ENCODE data around the gene AGO3.

The AGO3 gene

DNA sequence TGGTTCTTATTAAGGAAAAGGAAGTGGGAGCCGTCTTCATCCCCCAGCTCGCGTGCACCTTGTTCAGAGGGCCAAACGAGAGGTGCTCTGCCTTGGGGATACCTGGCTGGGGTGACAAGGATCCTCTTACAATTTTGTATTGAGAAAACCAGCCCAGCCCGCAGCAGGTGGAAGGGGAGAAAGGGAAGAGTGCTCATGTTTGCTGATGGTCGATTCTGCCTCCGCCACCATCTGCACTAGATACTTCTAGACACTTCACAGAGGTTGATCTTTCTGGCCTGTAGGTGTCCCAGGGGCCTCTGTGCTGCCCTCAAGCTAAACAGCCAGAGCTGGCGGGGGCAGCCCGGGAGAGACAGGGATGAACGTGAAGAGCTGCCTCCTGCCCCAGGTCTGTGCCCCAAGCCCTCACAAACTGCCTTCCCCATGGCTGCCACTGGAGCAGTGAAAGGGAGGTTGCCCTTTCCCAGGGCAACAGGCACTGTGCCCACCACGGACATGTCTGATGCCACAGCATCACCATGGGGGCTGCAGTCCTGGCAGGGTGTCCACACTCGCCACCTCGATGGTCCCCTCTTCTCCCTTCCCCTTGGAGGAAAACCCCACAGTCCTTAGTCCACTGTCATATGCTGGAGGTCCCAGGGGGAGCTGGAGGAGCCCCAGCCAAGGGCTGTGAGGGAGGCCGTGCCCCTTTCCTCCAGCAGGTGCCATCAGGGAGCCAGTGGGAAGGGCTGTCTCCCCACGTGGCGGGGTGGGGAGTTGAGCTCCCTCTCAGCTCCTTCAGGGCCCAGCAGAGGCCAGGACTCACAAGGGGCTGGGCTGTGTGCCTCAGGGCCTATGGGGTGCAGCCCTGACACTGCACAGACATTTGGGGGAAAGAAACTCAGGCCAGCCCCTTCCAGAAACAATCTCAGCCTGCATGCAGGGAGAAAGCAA, 165.9 kb downstream of the AGO3 start:
- no peak for DNase-seq (ENCODE audit: low read depth)

DNA sequence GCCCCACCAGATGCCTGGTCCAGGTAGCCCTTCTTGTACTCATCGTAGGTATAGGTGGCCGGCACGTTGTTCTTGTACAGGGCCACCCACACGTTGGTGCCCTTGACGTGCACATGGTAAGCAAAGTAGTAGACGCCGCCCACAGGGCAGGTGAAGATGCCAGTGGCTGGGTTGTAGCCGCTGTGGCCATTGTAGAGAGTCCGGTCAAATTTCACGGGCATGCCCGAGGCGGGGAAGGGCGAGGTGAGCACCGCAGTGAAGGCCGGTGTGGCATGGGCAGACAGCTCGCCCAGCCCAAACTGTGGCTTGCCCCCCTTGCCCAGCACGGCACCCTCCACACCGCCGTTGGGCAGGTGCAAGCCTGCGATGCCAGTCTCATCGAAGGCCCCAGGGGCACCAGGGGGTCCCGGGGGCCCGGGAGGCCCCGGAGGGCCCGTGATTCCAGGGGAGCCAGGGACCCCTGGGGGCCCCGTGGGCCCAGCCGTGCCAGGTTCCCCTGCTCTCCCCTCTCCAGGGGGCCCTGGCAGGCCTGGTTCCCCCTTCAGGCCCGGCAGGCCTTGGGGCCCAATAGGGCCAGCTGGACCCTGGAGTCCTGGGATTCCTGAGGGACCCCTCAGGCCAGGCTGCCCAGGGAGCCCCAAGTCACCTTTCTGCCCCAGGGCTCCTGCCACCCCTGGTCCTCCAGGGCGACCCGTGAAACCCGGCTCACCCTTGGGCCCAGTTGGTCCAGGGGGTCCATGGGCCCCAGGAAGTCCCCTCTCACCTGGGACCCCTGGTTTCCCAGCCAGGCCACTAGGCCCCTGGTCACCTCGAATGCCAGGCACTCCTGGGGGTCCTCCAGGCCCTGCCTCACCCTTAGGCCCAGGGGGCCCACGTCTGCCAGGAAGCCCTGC, 167.0 kb downstream of the AGO3 start:
- no peak for DNase-seq (ENCODE audit: low read depth)

DNA sequence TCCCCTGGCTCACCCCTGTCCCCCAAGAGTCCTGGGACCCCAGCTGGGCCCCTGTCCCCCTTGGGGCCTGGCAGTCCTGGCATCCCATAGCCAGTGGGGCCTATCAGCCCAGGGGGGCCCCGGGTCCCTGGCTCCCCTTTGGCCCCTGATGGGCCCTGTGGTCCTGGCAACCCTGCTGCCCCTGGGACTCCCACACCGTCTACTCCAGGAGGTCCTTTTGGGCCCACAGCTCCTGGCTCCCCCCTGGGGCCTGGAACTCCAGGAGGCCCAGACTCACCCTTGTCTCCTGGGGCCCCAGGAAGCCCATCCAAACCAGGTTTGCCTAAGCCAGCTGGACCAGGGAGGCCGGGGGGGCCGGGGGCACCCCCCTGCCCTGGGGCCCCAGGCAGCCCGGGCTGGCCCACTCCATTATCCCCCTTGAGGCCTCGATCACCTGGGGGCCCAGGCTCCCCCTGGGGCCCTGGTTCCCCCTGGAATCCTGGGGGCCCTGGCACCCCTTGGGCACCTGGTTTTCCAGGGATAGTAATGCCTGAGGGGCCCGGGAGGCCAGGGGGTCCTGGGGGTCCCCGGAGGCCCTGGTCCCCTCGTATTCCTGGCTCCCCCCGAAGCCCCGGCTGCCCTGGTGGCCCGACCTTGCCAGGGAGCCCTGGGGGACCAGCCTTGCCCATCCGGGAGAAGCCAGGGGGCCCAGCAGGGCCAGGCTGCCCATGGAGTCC, 167.9 kb downstream of the AGO3 start:
- no peak for DNase-seq (ENCODE audit: low read depth)

DNA sequence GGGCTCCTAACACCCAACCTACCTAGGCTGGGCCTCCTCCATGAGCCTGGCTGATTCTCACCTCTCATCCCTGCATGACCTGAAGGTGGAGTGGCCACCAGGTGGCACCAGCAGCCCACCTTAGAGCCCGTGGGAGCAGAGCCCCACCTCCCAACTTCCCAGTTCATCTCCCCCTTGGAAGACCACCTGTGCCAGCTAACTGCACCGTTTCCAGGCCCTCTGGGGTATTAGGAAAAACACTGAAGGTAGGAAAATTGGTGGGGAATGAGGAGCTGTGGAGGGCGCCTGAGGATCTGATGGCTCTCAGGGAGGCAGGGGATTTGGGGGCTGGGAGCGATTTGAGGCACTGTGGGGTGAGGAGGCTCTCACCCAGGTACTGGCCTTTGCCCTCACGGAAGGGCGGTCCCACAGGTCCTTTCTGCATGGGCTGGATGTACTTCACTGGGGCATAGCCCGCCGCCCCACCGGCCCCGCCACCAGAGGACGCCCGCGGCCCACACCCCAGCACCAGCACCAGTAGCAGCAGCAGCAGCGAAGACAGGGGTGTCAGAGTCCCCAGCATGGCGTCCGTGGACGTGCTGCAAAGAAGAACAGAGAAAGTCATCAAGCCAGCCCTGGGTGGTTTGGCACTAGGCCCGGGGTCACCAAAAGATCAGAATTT, 168.9 kb downstream of the AGO3 start:
- peak; percentile 62 for DNase-seq (ENCODE audit: low read depth)

DNA sequence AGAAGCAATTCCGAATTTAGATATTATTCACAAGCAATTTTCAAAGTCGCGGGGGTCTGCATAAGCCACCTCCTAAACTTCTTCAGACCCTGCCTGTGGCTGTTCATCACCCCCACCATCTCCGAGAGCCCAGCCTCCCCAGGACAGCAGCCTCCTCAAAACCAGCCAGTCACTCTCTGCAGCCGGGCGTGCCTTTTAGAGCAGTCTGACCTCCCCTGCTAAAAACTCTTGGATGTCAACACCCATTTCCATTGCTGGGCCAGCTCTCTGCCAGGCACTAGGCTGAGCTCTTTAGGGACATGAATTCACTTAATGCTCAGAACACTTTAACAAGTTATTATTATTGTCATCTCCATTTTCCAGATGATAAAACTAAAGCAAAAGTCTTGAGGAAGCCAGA, 169.5 kb downstream of the AGO3 start:
- DNase-seq (ENCODE audit: low read depth): no peak

DNA sequence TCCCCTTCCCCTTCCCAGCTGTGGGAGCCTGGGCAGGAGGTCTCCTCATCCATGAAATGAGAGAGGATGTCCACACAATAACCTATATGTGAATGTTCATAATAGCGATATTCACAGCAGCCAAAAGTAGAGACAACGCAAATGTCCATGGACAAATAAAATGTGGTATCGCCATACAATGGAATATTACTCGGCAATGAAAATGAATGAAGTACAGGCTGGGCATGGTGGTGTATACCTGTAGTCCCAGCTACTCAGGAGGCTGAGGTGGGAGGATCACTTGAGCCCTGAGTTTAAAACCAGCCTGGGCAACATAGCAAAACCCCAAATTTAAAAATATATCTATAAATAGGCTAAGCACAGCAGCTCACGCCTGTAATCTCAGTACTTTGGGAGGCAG, 170.6 kb downstream of the AGO3 start:
- DNase-seq (ENCODE audit: low read depth): no peak

DNA sequence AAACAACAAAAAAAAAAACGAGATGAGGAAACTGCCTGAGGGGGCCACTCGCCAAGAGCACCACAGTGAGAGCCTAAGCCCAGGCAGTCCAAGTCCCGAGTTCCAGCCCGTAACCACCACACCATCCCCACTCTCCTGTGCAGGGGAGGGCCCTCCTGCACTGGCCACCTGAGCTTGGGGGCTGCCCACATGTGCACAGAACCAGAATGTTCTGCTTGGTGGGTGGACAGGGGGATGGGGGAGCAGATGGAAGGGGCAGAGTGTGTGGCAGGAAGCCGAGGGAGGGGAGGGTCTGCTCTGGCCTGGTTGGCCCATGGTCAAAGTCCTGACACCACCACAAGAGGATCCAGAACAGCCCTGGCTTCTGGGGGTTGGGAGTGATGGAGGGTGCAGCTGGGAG, 175.4 kb downstream of the AGO3 start:
- DNase-seq (ENCODE audit: low read depth): no peak

DNA sequence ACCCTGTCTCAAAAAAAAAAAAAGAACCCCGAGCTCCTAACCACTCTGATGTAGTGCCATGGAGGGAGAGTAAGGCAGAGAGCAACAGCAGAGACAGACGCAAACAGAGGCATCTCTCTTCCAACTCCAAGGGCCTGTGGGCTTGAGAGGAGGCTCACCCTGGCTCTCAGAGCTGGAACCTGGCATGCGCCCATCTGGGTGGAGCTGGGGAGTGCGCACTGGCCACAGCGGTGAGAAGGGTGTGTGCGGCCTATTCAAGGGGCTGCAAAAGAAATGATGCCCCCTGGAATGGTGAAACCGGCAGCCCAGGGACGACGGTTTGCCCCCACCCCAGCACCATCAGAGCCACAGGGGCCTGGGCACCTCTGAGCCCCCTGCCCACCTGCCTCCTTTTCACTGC, 176.5 kb downstream of the AGO3 start:
- DNase-seq (ENCODE audit: low read depth): no peak

DNA sequence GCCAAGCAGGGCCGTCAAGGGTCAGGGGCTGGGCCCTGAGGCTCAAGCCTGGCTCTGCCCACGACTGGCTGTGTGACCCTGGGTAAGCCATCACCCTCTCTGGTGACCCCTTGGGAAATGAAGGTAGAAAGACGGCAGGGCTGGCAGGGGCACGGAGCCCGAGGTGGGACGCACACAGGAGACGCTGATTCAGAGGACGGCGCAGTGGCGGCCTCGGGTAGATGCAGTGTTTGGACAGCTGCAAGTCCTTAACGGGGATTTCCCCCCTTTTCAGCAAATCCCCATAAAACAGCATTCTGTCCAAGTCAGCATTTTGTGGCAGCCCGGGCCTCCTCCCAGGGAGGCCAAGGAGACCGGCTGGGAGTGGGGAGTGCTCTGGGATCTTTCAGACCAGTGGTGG, 177.4 kb downstream of the AGO3 start:
- DNase-seq (ENCODE audit: low read depth): no peak

DNA sequence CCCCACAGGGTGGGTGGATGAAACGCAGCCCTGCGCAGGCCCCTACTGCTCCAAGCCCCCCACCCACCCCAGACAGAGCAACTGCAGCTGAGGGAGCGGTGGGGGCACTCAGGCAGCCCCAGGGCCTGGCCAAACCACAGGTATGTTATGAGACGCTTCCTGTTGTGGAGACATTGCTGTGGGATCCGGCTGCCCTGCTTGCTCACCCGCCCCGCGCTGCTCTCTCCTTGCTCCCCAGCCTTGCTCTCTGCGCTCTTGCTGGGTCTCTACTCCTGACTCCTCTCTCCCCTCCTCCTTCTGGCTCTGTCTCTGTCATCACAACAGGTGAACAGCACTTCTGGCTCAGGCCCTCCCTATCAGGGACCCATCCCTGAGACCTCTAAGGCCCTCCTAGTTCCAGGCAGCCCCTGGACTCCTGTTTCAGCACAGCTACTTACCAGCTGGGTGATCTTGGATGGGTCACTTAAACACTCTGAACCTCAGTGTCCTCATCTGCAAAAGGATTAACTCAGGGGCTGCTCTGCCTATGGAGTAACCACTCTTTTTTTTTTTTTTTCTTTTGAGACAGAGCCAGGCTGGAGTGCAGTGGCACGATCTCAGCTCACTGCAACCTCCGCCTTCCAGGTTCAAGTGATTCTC, 178.3 kb downstream of the AGO3 start:
- DNase-seq (ENCODE audit: low read depth): no peak

DNA sequence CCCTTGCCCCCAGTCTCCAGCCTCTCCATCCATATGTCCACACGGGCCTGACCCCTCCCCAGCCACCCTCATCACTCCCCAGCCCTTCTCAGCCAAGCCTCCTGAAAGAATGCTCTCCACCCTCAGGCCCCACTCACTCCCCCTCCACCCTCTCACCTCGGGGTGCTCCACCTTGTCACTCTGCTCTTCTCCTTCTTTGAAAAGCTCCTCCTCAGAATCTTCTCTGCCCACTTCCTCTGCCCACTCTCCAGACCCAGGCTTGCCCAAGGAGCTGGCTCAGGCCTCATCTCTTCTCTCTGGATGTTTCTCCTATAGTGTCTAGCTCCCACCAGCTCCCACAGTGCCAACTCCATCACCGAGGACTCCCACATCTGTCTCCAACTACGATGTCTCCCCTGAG, 180.2 kb downstream of the AGO3 start:
- no peak for DNase-seq (ENCODE audit: low read depth)

DNA sequence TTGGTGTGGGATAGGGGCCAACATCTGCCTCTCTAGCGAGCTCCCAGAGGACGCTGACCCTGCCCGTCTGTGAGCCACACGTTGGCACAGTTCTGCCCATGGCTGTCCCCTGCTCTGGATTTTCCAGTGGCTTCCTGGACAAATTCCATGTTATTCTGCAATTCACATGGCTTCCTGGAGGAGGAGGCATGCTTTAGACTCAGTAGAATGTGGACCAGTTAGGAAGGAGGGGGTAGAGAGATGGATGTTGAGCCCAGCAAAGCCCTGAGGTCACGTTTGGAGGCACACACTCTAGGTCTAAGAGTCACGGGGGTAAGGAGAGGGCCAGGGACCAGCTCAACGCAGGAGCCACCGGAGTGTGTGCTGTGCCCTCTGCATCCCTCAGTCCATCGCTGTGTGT, 181.9 kb downstream of the AGO3 start:
- DNase-seq (ENCODE audit: low read depth): no peak

DNA sequence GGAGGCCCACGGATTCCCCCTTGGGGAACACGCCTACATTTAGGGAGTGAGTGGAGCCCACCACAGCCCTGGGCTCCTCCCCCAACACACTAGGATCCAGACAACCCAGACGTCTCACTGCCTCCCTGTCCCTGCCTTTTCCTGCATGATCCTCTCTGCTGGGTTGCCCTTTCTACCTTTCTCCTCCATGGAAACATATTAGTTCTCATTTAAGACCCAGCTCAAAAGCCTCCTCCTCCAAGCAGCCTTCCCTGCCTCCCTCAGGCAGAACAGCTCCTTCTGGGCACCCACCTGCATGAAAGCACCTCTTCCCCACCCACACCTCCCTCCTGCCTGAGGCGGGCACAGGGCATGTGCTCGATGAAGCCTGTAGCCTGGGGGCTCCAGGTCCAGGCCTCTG, 183.5 kb downstream of the AGO3 start:
- no peak for DNase-seq (ENCODE audit: low read depth)

DNA sequence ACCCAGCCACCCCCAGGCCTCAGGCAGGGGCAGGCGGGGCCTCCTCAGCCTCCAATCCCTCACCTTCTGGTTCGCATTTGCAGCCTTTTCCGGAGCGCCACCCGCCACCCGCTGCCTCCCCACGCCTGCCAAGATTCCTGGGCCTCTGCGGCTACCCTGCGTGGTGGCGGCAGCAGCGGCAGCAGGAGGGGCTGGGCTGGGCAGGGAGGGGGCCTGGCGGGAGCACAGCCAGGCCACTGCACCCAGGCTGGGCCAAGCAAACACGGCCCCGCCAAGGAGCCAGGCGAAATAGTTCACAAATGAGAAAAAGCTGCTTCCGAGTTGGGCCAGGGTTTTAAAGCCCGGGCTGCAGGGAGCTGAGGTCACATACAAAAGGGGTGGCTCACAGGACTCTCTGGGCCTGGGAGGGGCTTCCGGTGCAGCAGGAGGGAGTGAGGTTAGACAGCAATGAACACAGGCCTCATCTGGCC, 184.3 kb downstream of the AGO3 start:
- no peak for DNase-seq (ENCODE audit: low read depth)

DNA sequence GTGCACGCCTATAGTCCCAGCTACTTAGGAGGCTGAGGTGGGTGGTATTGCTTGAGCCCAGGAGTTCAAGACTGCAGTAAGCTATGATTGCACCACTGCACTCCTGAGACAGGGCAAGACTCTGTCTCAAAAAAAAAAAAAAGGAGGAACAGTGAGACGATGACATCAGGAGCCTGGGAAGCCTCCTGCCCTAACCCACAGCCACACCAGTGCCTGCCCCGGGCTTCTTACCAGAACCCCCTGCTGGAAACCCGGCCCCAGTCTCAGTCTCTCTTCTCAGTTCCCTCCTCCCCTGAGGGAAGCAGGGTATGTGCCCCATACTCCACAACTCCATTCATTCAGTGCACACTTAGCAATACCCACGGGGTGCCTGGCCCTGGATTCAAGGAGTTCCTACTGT, 185.0 kb downstream of the AGO3 start:
- DNase-seq (ENCODE audit: low read depth): no peak

DNA sequence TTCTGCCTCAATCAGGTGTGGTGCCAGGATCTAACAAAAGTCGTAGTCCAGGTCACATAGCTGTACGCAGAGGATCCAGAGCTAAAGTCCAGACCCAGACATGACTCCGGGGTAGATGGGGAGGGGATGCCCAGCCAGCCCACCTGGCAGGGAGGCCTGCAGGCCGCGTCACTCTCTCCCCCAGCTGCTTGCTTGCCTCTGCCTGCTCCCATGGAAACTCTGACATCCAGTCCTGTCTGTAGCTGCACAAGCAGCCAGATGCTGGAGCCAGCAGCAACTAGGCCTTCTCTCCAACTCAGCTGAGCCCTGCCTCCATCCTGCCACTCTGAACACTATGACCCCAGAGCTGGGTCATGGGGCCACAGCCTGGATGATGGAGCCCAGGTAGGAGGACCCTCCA, 186.0 kb downstream of the AGO3 start:
- no peak for DNase-seq (ENCODE audit: low read depth)

DNA sequence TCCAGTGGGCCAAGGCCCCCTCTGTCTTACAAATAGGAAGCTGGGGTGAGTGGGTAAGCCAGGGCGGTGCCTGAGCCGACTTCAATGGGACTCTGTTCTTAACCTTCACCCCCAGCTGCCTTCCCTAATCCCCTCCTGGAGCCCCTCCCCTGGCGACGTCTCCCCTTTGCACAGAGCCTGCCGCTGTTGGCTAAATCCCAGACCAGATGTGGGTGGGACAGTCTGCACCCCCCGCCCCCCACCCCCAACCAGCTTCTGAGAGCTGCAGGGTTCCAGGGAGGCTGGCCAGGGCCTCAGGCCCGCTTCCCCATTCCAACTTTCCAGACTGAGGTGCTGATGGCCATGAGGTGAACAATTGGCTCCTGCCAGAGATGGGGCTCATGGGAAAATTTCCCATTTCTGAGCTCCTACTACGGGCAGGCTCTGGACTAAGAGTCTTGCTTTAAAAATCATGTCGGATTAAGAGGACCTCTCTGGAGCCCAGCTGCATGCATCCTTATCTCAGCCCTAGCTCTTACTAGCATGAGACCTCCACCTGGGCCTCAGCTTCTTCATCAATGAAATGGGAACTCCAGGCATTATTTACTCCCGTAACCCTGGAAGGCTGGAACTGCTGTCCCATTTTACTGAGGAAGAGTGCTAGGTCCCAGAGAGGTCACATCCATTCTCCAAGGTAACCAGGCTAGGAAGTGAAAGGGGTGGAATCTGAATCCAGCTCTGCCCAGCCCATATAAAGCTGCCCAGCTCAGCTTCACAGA, 187.7 kb downstream of the AGO3 start:
- no peak for DNase-seq (ENCODE audit: low read depth)

DNA sequence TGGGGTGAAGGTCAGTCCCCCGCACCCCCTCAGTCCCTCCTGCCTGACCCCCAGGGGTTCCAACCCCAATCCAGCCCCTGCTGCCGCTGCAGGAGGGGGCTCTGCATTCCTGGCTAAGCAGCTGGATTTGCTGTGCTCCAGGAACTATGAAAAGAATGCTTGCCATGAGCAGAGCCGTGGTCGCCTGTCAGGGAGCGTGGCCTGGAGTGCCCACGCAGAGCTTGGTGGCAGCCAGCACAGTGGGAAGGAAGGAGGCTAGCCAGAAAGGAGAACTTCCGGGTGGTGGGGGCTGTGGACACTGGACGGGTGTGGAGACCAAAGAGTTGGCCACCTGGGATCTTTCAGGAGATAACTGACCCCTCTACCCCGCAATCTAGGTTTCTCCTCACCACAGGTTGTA, 188.6 kb downstream of the AGO3 start:
- no peak for DNase-seq (ENCODE audit: low read depth)

All from stimulated activated CD4-positive, alpha-beta T cell treated with anti-CD3 and anti-CD28 coated beads, Interleukin-2, amount 100 ng/mL, for 4 hours (primary cell).